ENCODE measurements around the gene CCDC158.

DNA sequence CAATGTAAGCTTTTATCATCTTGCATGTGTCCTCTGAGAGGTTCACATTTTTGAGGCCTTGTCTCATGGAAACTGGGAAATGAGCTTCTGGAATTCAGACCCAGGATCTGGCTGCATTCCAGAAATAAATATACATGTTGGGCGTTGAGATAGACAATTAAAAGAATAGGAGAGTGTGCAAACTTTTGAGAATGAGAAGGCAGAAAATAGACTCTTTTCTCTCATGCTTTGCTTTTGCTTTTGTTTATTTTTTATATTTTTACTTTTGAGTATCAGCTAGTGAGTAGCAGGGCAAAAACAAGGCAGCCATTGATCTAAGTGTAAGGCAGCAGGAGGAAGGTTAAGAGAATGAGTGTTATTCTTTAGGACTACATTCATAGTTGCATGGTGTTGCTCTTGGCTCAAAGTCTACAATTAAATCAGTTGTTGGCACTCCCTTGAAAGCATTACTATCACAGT is 26.5 kb upstream of the CCDC158 start:
- TF ChIP-seq CTCF (IDR thresholded peaks at IDR 0.05 in 8 of 11, conservative IDR thresholded peaks at IDR 0.05 in 3 of 11) (no peak), POLR2A (IDR thresholded peaks at IDR 0.05) (no peak), POLR2AphosphoS5 (IDR thresholded peaks at IDR 0.05) (no peak)
